Left lung (tissue), 10 donors: ENCODE results near the gene PAH. TPM values are rescaled to one million over a fixed set of nuclear protein-coding genes. Genes with fewer than 3 reads are reported as not detected.
A peak's percentile ranks its signal among the peaks of the same experiment; 100 is the strongest.

Experiments used
- ATAC-seq: fragments of 200-7000 bp; cut with Tn5 transposase; one replicate; pipeline ENCODE4 v1.9.1; 2020; ENCODE audit warnings: moderate library complexity
- DNase-seq, 4 donors: peaks; one replicate each; pipeline ENCODE4 v3.0.0-alpha.2; 2013 to 2020
- H3K27ac ChIP-seq, 2 donors: fragments of 200-600 bp; sonication (generic) in 1 of 2; one replicate each; pipeline versions ENCODE4 v1.5.0 to v1.8.0; 2020 to 2021
- H3K27me3 ChIP-seq, 2 donors: fragments of 200-600 bp; sonication (generic) in 1 of 2; one replicate each; pipeline versions ENCODE4 v1.5.0 to v1.8.0; 2020 to 2021
- H3K36me3 ChIP-seq, 2 donors: fragments of 200-600 bp; sonication (generic) in 1 of 2; one replicate each; pipeline versions ENCODE4 v1.5.0 to v1.8.0; 2020 to 2021
- H3K4me1 ChIP-seq, 2 donors: fragments of 200-600 bp; one replicate each; pipeline ENCODE4 v1.8.0; 2021
- H3K4me3 ChIP-seq, 2 donors: fragments of 200-600 bp; sonication (generic) in 1 of 2; one replicate each; pipeline versions ENCODE4 v1.5.0 to v1.8.0; 2020 to 2021; ENCODE audit warnings: mild to moderate bottlenecking in 1 of 2
- H3K9me3 ChIP-seq, 2 donors: fragments of 200-600 bp; sonication (generic) in 1 of 2; one replicate each; pipeline versions ENCODE4 v1.5.0 to v1.8.0; 2020 to 2021
- CTCF ChIP-seq, 2 donors: fragments of 200-600 bp; sonication (generic) in 1 of 2; IDR thresholded peaks; one replicate each; pipeline versions ENCODE4 v1.5.0 to v1.8.0; 2021; ENCODE audit warnings: antibody characterized with exemption in 2 of 2
- intact Hi-C, 2 donors: fragments of 100-400 bp; cut with DNase I; formaldehyde crosslinking; loops; one replicate each; pipeline versions ENCODE4 v1.11.2 to v1.14.2; 2022
- polyA plus RNA-seq, 6 donors: library from polyadenylated mRNA; unstranded; fragments of 120-200 nt; gene quantifications; one replicate each; pipeline ENCODE4 v1.2.1, GENCODE V29; 2013; ENCODE audit not compliant: insufficient read length in 6 of 6
- total RNA-seq, 2 donors: library from RNA; stranded (reverse); fragmentation: NEBNext Ultra II Directional; extraction: Animal tissue kit (Norgen Biotek cat#: 25700); gene quantifications; one replicate each; pipeline ENCODE4 v1.2.1, GENCODE V29; 2021
- donor health status: DM: no; HTN: yes; CAD: no.
- donor health status: DM: no; HTN: no; CAD: no.

Gene PAH
- total and polyA plus RNA-seq, 8 donors = 0.29 to 1.1 (median 0.71) TPM; not detected in 2

GRCh38 chr12:102824218-102824835 is 92.7 kb downstream of the PAH start:
- peak; percentile 91 for ATAC-seq

GRCh38 chr12:102821149-102821548 is 95.9 kb downstream of the PAH start:
- H3K27me3 ChIP-seq = peaks cover 13 to 43% of the 10 kb centered on the region in 2 donors
- no peaks in the 10 kb centered on the region for H3K4me1 ChIP-seq
- H3K27ac ChIP-seq = no peak overlapping the region
- intact Hi-C loops = no loop called here
- H3K9me3 ChIP-seq = no peaks in the 10 kb centered on the region
- DNase-seq (no peak), ATAC-seq (no peak)
- no peaks in the 10 kb centered on the region for H3K36me3 ChIP-seq
- H3K4me3 ChIP-seq = no peak overlapping the region
- TF ChIP-seq CTCF (IDR thresholded peaks at IDR 0.05) = no peak

More at GRCh38 chr12:102824218-102824835, 92.7 kb downstream of the PAH start:
- no peaks in the 10 kb centered on the region for H3K36me3 ChIP-seq
- H3K9me3 ChIP-seq = no peaks in the 10 kb centered on the region
- H3K4me1 ChIP-seq = no peaks in the 10 kb centered on the region
- peak; percentile 37 to 80 (median 48) for DNase-seq
- no peak overlapping the region for H3K27ac ChIP-seq
- H3K4me3 ChIP-seq = no peak overlapping the region
- peaks cover 13 to 43% of the 10 kb centered on the region in 2 donors for H3K27me3 ChIP-seq
- intact Hi-C loops = no loop called here
- no peak for TF ChIP-seq CTCF (IDR thresholded peaks at IDR 0.05)

GRCh38 chr12:102816816-102817434 is 100.1 kb downstream of the PAH start:
- no peaks in the 10 kb centered on the region for H3K4me1 ChIP-seq
- peaks cover 0 to 10% of the 10 kb centered on the region in 2 donors for H3K27me3 ChIP-seq
- intact Hi-C loops = no loop called here
- no peaks in the 10 kb centered on the region for H3K36me3 ChIP-seq
- no peak overlapping the region for H3K27ac ChIP-seq
- DNase-seq (peak in 1 of 4 donors; percentile 13), ATAC-seq (peak; percentile 91)
- H3K4me3 ChIP-seq = no peak overlapping the region
- H3K9me3 ChIP-seq = no peaks in the 10 kb centered on the region
- peak; percentile 48 to 67 for TF ChIP-seq CTCF (IDR thresholded peaks at IDR 0.05)

GRCh38 chr12:102814691-102815367 is 102.2 kb downstream of the PAH start:
- intact Hi-C loops = no loop called here
- peak; percentile 24 for ATAC-seq
- no peak overlapping the region for H3K4me3 ChIP-seq

More at GRCh38 chr12:102814691-102815367, 102.2 kb downstream of the PAH start:
- Histone ChIP-seq H3K27me3 (peaks cover 0 to 7% of the 10 kb centered on the region in 2 donors), H3K9me3 (no peaks in the 10 kb centered on the region), H3K27ac (no peak overlapping the region), H3K4me1 (no peaks in the 10 kb centered on the region), H3K36me3 (no peaks in the 10 kb centered on the region)
- TF ChIP-seq CTCF (IDR thresholded peaks at IDR 0.05) = no peak
- DNase-seq = no peak
